Prostate gland (tissue), 2 donors: ENCODE measurements around the gene PSRC1.

Experiments used
- CTCF ChIP-seq, 4 experiments: fragments of 200-600 bp in 2 of 4; fragments of 450-650 bp in 2 of 4; sonication (generic) in 2 of 4; IDR thresholded peaks; 1 replicate in 3 of 4; 2 replicates in 1 of 4; pipeline ENCODE4 v1.5.1; 2016 to 2019; ENCODE audit warnings: antibody characterized with exemption in 4 of 4, mild to moderate bottlenecking in 2 of 4, moderate library complexity in 2 of 4
- POLR2AphosphoS5 ChIP-seq: sonication (generic); formaldehyde crosslinking; IDR thresholded peaks from one replicate; pipeline ENCODE4 v1.6.1; 2017; ENCODE audit warnings: antibody characterized with exemption

GRCh38 chr1:109299558-109300343, 16.8 kb upstream of the PSRC1 start:
- TF ChIP-seq CTCF (IDR thresholded peaks at IDR 0.05) (no peak), POLR2AphosphoS5 (no peak)
